Measurements from ENCODE around the gene SLC35B2.

DNA sequence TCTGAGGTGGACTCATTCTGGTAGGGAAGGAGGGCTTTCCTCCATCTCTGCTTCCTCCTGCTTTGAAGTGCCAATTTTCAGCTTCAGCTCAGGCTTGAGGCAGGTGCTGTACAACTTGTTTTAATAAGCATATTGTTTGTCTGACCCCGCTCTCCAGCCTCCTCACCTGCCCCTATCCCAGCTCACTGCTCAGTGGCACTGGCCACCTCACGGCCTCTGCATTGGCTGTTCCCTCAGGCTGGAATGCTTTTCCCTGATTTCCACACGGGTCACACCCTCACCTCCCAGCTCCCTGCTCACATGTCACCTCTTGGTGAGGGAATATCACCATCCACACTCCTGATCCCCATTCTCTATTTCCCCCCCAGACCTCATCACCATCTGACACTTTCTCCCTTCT, 41.5 kb upstream of the SLC35B2 start:
- TF ChIP-seq, protein P1, sequence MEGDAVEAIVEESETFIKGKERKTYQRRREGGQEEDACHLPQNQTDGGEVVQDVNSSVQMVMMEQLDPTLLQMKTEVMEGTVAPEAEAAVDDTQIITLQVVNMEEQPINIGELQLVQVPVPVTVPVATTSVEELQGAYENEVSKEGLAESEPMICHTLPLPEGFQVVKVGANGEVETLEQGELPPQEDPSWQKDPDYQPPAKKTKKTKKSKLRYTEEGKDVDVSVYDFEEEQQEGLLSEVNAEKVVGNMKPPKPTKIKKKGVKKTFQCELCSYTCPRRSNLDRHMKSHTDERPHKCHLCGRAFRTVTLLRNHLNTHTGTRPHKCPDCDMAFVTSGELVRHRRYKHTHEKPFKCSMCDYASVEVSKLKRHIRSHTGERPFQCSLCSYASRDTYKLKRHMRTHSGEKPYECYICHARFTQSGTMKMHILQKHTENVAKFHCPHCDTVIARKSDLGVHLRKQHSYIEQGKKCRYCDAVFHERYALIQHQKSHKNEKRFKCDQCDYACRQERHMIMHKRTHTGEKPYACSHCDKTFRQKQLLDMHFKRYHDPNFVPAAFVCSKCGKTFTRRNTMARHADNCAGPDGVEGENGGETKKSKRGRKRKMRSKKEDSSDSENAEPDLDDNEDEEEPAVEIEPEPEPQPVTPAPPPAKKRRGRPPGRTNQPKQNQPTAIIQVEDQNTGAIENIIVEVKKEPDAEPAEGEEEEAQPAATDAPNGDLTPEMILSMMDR (IDR thresholded peaks at IDR 0.05) = no peak
- no peak for TF ChIP-seq POLR2A (IDR thresholded peaks at IDR 0.05)
